ENCODE measurements around the gene AK1. TPM values are rescaled to one million over a fixed set of nuclear protein-coding genes. Genes with fewer than 3 reads are reported as not detected.

Gene AK1
- total RNA-seq, 1 experiment from 2014 or later: 31.6 TPM

DNA sequence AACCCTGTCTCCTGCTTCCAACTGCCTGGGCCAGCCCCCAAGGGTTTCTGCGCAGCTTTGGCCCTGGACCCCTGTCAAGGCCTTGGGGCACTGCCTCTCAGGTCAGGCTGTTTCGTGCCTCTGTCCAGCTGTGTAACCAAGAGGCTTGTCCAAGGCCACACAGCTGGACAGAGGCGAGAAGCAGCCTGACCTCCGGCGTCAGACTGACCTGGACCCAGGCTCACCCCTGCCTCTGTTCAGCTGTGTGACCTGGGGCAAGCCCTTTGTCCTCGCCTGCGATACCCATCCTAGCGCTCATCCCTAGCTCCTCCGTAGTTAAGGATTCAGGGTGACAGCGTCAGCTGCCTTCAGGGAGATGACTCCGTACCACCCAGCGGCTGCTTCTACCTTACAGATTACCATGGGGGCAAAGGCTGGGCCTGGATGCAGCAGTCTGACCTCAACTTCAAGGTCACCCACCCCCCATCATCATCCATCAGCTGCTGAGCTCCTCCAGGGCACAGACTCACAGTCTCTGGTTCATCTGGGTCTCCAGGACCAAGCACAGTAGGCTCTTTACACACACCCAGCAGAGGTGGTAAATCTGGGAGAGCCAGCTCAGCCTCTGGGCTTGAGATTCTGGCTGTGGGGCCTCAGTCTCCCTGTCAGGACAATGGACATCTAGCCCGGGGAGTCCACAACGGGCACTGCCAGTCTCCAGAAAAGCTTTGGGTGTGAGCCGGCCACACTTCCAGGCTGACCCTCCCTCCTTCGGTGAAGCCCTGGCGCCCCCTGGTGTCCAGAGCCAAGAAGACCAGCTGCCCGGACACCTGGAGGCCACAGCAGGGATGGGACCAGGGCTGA is 7.9 kb downstream of the AK1 start:
- no peak overlapping the region for H2BK15ac ChIP-seq (ENCODE audit: low read depth, low read length)
- peak; percentile 95 for TF ChIP-seq CTCF (conservative IDR thresholded peaks at IDR 0.05)

More for the DNA sequence above, 7.9 kb downstream of the AK1 start:
- Mint-ChIP-seq H3K27ac (no peak overlapping the region; a peak in 1 of 7 replicates), H3K9me3 (no peaks in the 10 kb centered on the region), H3K4me3 (peak overlapping the region in 1 of 2 experiments; percentile 24; a peak in 1 of 5 replicates), H3K27me3 (ENCODE audit: low read depth) (no peaks in the 10 kb centered on the region), H3K36me3 (ENCODE audit: insufficient read depth in 1 of 3, low read depth in 3 of 3) (peaks cover 0 to 13% (median 0%) of the 10 kb centered on the region in 3 experiments; a peak in 3 of 7 replicates), H3K4me1 (peaks cover 4 to 15% of the 10 kb centered on the region in 2 experiments; a peak in 3 of 4 replicates)
- Histone ChIP-seq H3K79me2 (ENCODE audit: insufficient read depth, low read length) (no peaks in the 10 kb centered on the region), H3K27me3 (ENCODE audit: insufficient read depth, low read length) (no peaks in the 10 kb centered on the region), H3K23me2 (ENCODE audit: insufficient read length, low read depth, low read length, poor library complexity, severe bottlenecking) (no peaks in the 10 kb centered on the region), H4K8ac (replicated peaks; ENCODE audit: insufficient read length, low read depth, low read length) (no peak overlapping the region), H3K4me2 (ENCODE audit: insufficient read depth, insufficient read length, low read length) (no peak overlapping the region), H3K4me1 (ENCODE audit: insufficient read depth, low read length) (no peaks in the 10 kb centered on the region), H3K9ac (ENCODE audit: extremely low read depth, insufficient read length, low read length) (no peak overlapping the region), H3T11ph (ENCODE audit: low read length) (no peak overlapping the region), H4K5ac (ENCODE audit: insufficient read length, low read depth, low read length) (no peak overlapping the region), H3K18ac (ENCODE audit: insufficient read length, low read depth, low read length) (no peak overlapping the region), H3K27ac (ENCODE audit: insufficient read length, low read depth, low read length) (no peak overlapping the region), H4K91ac (ENCODE audit: insufficient read length, low read depth, low read length) (no peak overlapping the region), H2AFZ (ENCODE audit: low read length) (no peak overlapping the region), H2BK12ac (ENCODE audit: insufficient read length, low read depth, low read length) (no peak overlapping the region), H3K4ac (ENCODE audit: low read depth, low read length) (no peak overlapping the region), H2BK5ac (ENCODE audit: insufficient read length, low read length) (no peak overlapping the region), H4K20me1 (ENCODE audit: control insufficient read depth, insufficient read depth, insufficient read length) (no peaks in the 10 kb centered on the region), H2AK5ac (ENCODE audit: insufficient read length, low read length) (no peak overlapping the region), H2BK20ac (ENCODE audit: low read depth, low read length, poor library complexity, severe bottlenecking) (no peak overlapping the region), H3K56ac (ENCODE audit: insufficient read length, low read depth, low read length) (no peak overlapping the region), H2BK120ac (ENCODE audit: low read depth, low read length, poor library complexity, severe bottlenecking) (no peak overlapping the region), H3K79me1 (ENCODE audit: insufficient read depth, low read depth, low read length, poor library complexity, severe bottlenecking) (no peaks in the 10 kb centered on the region), H3K14ac (ENCODE audit: insufficient read depth, low read length) (no peak overlapping the region), H3K23ac (ENCODE audit: insufficient read length, low read depth, low read length) (no peak overlapping the region), H3K9me3 (ENCODE audit: control insufficient read depth, low read depth, low read length) (no peaks in the 10 kb centered on the region)
- DNase-seq: peak; percentile 93
- no CpG with 5 or more reads among the region's 18 CpGs for WGBS (ENCODE audit: extremely low coverage, insufficient read length, low lambda C conversion rate)

All from H9 (cell line).